Hematopoietic multipotent progenitor cell treated with erythropoietin and hydrocortisone succinate and interleukin-3 and kit ligand, for 8 days (in vitro differentiated cells): Measurements from ENCODE around the gene ZNF385D.
A peak's percentile ranks its signal among the peaks of the same experiment; 100 is the strongest.

Source experiments
- DNase-seq: peaks from one replicate; pipeline ENCODE4 v3.0.0-alpha.2; 2015

ZNF385D gene

GRCh38 chr3:21750831-21751391 is at the start of gene ZNF385D:
TSS of gene ZNF385D (minus strand) at chr3:21751210. CDS start at chr3:21750916, 294 bp downstream.
- DNase-seq = no peak

- DNase-seq = no peak
These were observed 47.5 kb upstream of the ZNF385D start for GRCh38 chr3:21798356-21799088.

GRCh38 chr3:21795921-21796320 is 44.9 kb upstream of the ZNF385D start:
- DNase-seq = no peak

GRCh38 chr3:21795152-21795837 is 44.3 kb upstream of the ZNF385D start:
- no peak for DNase-seq

- no peak for DNase-seq
These were observed 43.3 kb upstream of the ZNF385D start for GRCh38 chr3:21794291-21794690.

GRCh38 chr3:21792176-21792575 is 41.2 kb upstream of the ZNF385D start:
- DNase-seq = no peak

GRCh38 chr3:21791356-21791755 is 40.3 kb upstream of the ZNF385D start:
- DNase-seq = no peak

- DNase-seq = no peak
These were observed 39.5 kb upstream of the ZNF385D start for GRCh38 chr3:21790466-21790865.

- no peak for DNase-seq
These were observed 38.7 kb upstream of the ZNF385D start for GRCh38 chr3:21789730-21790129.

- no peak for DNase-seq
These were observed 35.4 kb upstream of the ZNF385D start for GRCh38 chr3:21786438-21786797.

GRCh38 chr3:21785765-21786437 is 34.9 kb upstream of the ZNF385D start:
- DNase-seq = no peak

GRCh38 chr3:21783839-21784238 is 32.8 kb upstream of the ZNF385D start:
- DNase-seq = peak; percentile 60

- no peak for DNase-seq
These were observed 30.3 kb upstream of the ZNF385D start for GRCh38 chr3:21781355-21781754.

GRCh38 chr3:21779909-21780308 is 28.9 kb upstream of the ZNF385D start:
- DNase-seq = no peak

GRCh38 chr3:21778715-21779114 is 27.7 kb upstream of the ZNF385D start:
- no peak for DNase-seq

GRCh38 chr3:21777821-21778220 is 26.8 kb upstream of the ZNF385D start:
- DNase-seq = no peak

GRCh38 chr3:21766002-21766401 is 15.0 kb upstream of the ZNF385D start:
- DNase-seq = no peak

- no peak for DNase-seq
These were observed 4.9 kb upstream of the ZNF385D start for GRCh38 chr3:21755896-21756295.

- DNase-seq = no peak
These were observed 3.8 kb upstream of the ZNF385D start for GRCh38 chr3:21754839-21755238.

GRCh38 chr3:21752749-21753347 is 1.8 kb upstream of the ZNF385D start:
- DNase-seq = peak; percentile 48

- no peak for DNase-seq
These were observed 876 bp upstream of the ZNF385D start for GRCh38 chr3:21751886-21752285.

GRCh38 chr3:21750080-21750696 is 822 bp downstream of the ZNF385D start:
- DNase-seq = no peak
